ENCODE data around the gene SGO2. TPM values are rescaled to one million over a fixed set of nuclear protein-coding genes. Genes with fewer than 3 reads are reported as not detected.

Gene SGO2
- total RNA-seq, 4 donors from 2014 or later: 1.8 to 12.5 (median 2.3) TPM

GRCh38 chr2:200502196-200502595 lies 23.8 kb upstream of the SGO2 start:
- Histone ChIP-seq H3K4me1 (no peaks in the 10 kb centered on the region), H3K27me3 (no peaks in the 10 kb centered on the region), H3K27ac (no peak overlapping the region), H3K4me3 (no peak overlapping the region), H3K9me3 (no peaks in the 10 kb centered on the region), H3K36me3 (no peaks in the 10 kb centered on the region)
- TF ChIP-seq CTCF (IDR thresholded peaks at IDR 0.05): no peak
- TF ChIP-seq POLR2A (IDR thresholded peaks at IDR 0.05): no peak
- DNase-seq: no peak
- intact Hi-C loops (cut with DNase I; ENCODE audit: low total_unique reads): no loop called here

GRCh38 chr2:200506679-200507078 lies 19.3 kb upstream of the SGO2 start:
- no peak for DNase-seq
- no peak overlapping the region for H3K27ac ChIP-seq
- TF ChIP-seq CTCF (IDR thresholded peaks at IDR 0.05) (no peak), POLR2A (IDR thresholded peaks at IDR 0.05) (no peak)
- H3K4me1 ChIP-seq: peaks cover 0 to 7% of the 10 kb centered on the region in 2 donors
- H3K9me3 ChIP-seq: no peaks in the 10 kb centered on the region
- no peak overlapping the region for H3K4me3 ChIP-seq
- H3K27me3 ChIP-seq: no peaks in the 10 kb centered on the region
- intact Hi-C loops (cut with DNase I; ENCODE audit: low total_unique reads): no loop called here
- H3K36me3 ChIP-seq: no peaks in the 10 kb centered on the region

GRCh38 chr2:200507179-200507578 lies 18.8 kb upstream of the SGO2 start:
- TF ChIP-seq CTCF (IDR thresholded peaks at IDR 0.05): no peak
- TF ChIP-seq POLR2A (IDR thresholded peaks at IDR 0.05): no peak
- Histone ChIP-seq H3K9me3 (no peaks in the 10 kb centered on the region), H3K27ac (no peak overlapping the region), H3K36me3 (no peaks in the 10 kb centered on the region), H3K4me3 (no peak overlapping the region), H3K4me1 (peaks cover 0 to 7% of the 10 kb centered on the region in 2 donors), H3K27me3 (no peaks in the 10 kb centered on the region)
- intact Hi-C loops (cut with DNase I; ENCODE audit: low total_unique reads): no loop called here
- no peak for DNase-seq

GRCh38 chr2:200509235-200509611 lies 16.8 kb upstream of the SGO2 start:
- H3K27ac ChIP-seq: peak overlapping the region; percentile 85 to 93
- H3K27me3 ChIP-seq: no peaks in the 10 kb centered on the region
- peaks cover 0 to 7% of the 10 kb centered on the region in 2 donors for H3K4me1 ChIP-seq
- no peaks in the 10 kb centered on the region for H3K9me3 ChIP-seq
- no peak for DNase-seq
- H3K4me3 ChIP-seq: peak overlapping the region; percentile 64 to 95
- no peak for TF ChIP-seq CTCF (IDR thresholded peaks at IDR 0.05)
- TF ChIP-seq POLR2A (IDR thresholded peaks at IDR 0.05): no peak
- no peaks in the 10 kb centered on the region for H3K36me3 ChIP-seq
- intact Hi-C loops (cut with DNase I; ENCODE audit: low total_unique reads): no loop called here

GRCh38 chr2:200509612-200510433 lies 16.2 kb upstream of the SGO2 start, which contains the start of gene KCTD18:
Gene KCTD18, minus strand, starts transcription at chr2:200510068. Its CDS starts 3,052 bp downstream, at chr2:200507016.
- Histone ChIP-seq H3K9me3 (no peaks in the 10 kb centered on the region), H3K27me3 (no peaks in the 10 kb centered on the region), H3K27ac (peak within 1 kb of the TSS; percentile 85 to 93), H3K36me3 (no peaks in the 10 kb centered on the region), H3K4me3 (peak within 1 kb of the TSS; percentile 64 to 95), H3K4me1 (peaks cover 0 to 7% of the 10 kb centered on the region in 2 donors)
- peak; percentile 66 to 91 for TF ChIP-seq POLR2A (IDR thresholded peaks at IDR 0.05)
- peak; percentile 77 to 94 (median 88) for TF ChIP-seq CTCF (IDR thresholded peaks at IDR 0.05)
- peak; percentile 88 to 94 for DNase-seq
- intact Hi-C loops (cut with DNase I; ENCODE audit: low total_unique reads): no loop called here
